DOHH2 (cell line): ENCODE data around the gene KCNQ1.

ENCODE experiments used
- EZH2phosphoT487 ChIP-seq: fragments of 200-600 bp; sonication (generic); IDR thresholded peaks from 2 replicates; pipeline ENCODE4 v1.6.1; 2017; ENCODE audit warnings: borderline replicate concordance, mild to moderate bottlenecking, antibody characterized with exemption, low read length, moderate library complexity, mixed read lengths
- TF ChIP-seq, protein P1 (sequence below): fragments of 200-600 bp; sonication (generic); IDR thresholded peaks from one replicate; pipeline ENCODE4 v1.5.1; 2014; ENCODE audit warnings: antibody characterized with exemption, mild to moderate bottlenecking, low read depth, low read length; ENCODE audit not compliant: poor library complexity, severe bottlenecking

DNA sequence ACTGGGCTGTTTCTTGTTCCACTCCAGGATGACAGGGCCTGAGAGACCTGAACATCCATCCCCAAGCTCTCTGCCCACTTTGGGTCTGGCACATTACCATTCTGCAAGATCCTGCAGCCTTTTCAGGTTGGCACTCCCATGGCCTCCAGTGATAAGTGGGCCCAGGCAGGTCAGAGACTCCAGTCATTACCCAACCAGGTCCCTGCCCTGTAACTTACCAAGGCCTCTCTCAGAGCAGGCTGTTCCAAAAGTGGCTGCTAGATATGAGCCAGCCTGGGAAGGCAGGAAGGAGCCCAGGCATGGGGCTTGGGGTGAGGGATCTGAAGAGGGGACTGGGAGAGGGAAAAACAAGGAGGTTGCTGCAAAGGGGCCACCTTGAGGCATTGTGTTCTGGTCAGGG is 219.1 kb downstream of the KCNQ1 start:
- no peak for TF ChIP-seq EZH2phosphoT487
- TF ChIP-seq, protein P1, sequence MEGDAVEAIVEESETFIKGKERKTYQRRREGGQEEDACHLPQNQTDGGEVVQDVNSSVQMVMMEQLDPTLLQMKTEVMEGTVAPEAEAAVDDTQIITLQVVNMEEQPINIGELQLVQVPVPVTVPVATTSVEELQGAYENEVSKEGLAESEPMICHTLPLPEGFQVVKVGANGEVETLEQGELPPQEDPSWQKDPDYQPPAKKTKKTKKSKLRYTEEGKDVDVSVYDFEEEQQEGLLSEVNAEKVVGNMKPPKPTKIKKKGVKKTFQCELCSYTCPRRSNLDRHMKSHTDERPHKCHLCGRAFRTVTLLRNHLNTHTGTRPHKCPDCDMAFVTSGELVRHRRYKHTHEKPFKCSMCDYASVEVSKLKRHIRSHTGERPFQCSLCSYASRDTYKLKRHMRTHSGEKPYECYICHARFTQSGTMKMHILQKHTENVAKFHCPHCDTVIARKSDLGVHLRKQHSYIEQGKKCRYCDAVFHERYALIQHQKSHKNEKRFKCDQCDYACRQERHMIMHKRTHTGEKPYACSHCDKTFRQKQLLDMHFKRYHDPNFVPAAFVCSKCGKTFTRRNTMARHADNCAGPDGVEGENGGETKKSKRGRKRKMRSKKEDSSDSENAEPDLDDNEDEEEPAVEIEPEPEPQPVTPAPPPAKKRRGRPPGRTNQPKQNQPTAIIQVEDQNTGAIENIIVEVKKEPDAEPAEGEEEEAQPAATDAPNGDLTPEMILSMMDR = no peak
